Raji (cell line): ENCODE measurements around the gene SFMBT2.

Experiments used
- POLR2A ChIP-seq: IDR thresholded peaks from 2 replicates; pipeline ENCODE4 v1.6.1; 2011; ENCODE audit warnings: low read depth, low read length, control low read depth; ENCODE audit not compliant: insufficient read depth

Gene SFMBT2

DNA sequence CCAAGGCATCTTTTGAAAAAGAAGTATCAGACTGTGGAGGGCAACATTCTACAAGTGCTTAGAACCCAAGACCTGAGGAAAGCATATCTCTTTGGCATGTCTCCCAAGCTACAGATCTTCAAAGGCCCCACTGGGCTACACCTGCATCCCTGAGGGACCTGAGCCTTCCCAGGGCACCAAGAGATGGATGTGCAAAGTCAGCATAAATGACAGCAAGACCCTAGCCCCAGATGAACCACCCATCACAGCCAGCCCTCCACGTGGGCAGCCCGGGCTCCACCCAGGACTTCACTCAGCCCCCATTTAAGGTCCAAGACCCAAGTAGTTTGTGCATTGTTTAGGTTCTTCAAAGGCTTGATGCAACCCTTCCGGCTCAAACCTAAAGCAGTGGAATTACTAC, 123.5 kb downstream of the SFMBT2 start:
- TF ChIP-seq POLR2A = no peak

DNA sequence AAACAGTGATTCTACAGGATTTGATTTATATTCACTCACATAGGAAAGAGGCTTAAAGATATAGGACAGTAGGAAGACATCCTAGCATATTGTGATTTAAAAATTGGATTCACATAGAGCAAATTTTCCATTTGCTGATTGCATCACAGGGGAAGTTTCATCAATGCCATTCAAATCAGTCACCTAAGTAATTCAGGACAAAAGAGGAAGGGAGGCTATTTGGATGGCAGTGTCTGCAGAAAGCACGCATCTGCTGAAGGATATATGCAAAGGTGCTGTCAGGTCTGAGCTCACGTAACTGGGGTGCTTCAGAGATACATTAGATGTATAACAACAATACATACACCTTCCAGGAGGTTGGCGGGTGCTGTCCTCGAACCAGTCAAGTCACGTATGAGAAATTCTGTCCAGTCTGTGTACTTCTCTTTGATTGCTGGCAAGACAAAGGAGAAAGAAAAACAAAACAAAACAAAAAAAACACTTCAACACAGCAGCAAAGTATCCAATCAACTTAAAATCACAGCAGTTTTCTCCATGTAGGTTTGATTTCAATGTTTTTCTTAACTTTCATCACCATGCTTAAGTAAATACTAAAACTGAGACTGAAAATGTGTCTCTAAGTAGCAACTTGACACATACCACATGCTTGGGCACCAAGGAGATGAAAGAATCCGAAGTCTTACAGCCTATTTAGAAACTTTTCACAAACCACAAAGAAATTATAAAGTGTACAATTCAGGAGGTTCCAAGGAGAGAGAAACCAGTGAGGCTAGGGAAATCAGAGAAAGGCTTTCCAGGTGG, 125.1 kb downstream of the SFMBT2 start:
- no peak for TF ChIP-seq POLR2A

DNA sequence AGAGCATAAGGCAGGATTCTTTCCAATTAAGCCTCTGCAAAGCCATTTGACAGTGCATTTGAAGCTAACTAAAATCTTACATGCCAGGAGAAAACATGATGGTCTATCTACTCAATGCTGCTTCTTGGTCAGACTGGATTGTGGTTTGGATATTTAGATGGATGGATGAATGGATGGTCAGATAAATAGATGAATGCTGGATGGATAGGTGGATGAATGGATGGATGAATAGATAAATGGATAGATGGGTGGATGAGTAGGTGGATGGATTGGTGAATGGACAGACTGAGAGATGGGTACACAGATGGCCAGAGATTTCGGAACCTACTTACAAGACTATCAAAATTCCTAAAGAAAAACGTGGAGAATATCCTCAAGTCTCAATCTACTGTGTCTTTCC, 127.6 kb downstream of the SFMBT2 start:
- no peak for TF ChIP-seq POLR2A

DNA sequence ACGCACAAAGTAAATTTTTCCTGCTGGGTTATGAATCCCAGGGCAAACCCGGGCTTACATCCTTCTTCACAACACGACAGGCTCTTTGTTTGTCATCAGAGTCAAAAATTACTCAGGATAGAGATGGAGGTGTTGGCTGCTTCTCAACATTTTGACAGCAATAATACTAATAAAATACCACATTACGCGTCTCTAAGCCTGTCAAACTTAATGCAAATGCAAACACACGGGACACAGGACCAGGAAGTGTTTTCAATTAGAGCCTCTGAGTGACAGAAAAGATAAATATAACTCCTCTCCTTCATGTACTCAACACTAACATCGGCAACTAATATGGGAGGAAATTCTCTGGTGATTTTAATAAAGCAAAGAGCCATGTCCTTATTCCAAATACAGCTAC, 128.4 kb downstream of the SFMBT2 start:
- no peak for TF ChIP-seq POLR2A

DNA sequence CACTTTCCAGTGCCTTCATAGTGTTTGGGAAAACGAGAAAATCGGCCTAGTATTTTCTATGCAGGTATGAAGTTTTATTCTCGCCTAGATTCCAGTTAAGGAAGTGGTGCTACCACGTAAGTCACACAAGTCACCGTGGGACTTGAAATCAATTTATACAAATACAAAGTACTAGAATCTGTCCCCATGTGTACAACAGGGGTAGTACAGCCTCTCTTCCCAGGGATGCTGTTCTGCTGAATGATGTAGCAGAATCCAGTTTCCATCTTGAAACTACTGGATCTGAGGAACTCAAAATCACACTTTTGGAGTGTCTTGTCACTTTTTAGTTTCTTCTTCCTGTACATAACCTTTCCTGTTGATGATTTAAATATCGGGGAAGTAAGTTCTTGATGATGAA, 129.4 kb downstream of the SFMBT2 start:
- no peak for TF ChIP-seq POLR2A

DNA sequence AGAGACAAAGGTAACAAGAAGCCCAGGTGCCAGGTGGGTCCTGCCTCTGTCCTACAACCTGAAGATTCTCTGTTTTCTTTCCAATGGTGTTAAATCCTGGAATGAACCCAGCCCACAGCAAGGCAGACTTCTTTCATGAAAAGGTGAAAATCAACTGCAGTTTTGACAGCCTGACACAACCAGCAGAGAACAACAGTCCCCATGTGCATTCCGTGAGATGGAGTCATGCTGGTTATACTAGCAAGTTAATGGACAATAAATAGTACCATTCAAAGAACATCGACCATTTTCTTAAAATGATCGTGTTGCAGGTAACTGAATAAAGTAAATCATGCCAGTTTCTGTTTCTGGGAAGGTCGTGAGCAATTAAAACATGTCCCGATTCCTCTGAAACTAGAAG, 131.5 kb downstream of the SFMBT2 start:
- no peak for TF ChIP-seq POLR2A

DNA sequence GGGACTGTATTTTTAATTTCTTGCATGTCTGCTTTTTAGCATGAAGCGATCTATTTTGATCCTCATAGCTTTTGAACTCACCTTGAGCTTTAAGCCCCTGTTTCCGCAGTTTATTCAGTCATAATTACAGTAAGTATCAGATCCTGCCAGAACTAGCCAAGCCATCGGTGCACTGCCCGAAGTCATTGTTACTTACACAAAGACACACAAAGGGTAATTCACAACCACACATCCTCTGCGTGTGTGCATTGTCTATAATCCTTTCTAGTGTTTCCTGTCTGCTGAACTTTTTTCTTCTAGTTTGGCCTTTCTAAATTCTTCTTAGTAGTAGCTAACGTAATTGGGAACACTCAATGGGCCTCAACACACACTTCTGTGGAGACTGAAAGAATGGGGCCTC, 133.0 kb downstream of the SFMBT2 start:
- TF ChIP-seq POLR2A = no peak

DNA sequence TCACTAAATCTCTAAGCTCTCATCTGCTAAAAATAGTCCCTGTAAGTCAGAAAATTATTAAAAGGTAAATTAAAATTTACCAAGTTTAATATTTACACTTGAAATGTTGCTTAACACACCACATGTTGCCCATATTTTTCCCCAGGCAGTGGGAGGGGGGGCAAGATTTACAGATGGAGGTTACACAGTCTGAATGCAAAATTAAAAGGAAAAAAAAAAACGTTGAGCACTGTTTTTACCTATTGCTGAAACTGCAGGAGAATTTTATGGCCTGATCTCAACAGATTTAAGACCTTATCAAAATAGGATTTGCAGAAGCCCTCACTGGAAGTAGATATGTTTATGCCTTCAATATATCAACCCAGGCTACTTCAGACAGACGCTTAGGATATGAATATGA, 133.4 kb downstream of the SFMBT2 start:
- TF ChIP-seq POLR2A = no peak

DNA sequence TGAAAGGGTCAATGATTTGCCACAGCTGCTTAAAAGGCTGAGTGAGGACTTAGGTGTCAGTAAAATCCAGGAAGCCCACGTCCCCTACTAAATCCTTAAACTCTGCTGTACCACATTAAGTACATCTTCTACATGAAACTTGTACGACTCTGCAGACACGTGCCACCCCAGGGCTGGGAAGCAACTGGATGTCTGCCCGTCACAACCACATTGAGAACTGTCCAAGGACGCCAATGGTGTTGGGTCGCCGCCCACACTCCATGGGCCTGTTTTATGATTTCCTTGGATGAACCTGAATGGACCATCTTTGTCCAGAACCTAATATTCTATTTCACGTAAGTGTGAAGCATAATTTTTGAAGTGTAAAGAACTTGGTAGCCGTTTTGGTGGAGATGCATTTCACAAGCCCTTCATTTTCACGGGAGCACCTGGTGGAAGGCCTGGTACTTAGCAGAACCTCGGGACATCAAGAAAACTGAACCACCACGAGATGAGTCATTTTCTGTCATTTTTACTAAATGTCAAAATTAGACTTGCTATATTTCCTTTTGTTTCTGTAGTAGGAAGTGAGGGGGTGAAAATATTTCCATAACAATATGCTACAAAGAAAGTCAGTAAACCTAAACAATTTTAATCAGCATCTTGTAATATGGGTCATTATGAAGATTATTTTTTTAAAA, 134.9 kb downstream of the SFMBT2 start:
- no peak for TF ChIP-seq POLR2A

DNA sequence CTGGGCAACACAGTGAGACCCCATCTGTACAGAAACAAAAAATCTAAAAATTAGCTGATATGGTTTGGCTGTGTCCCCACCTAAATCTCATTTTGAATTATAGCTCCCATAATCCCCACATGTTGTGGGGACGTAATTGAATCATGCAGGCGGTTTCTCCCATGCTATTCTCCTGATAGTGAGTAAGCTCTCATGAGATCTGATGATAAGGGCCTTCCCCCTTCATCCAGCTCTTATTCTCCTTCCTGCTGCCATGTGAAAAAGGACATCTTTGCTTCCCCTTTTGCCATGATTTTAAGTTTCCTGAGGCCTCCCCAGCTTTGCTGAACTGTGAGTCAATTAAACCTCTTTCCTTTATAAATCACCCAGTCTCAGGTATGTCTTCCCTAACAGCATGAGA, 136.5 kb downstream of the SFMBT2 start:
- no peak for TF ChIP-seq POLR2A

DNA sequence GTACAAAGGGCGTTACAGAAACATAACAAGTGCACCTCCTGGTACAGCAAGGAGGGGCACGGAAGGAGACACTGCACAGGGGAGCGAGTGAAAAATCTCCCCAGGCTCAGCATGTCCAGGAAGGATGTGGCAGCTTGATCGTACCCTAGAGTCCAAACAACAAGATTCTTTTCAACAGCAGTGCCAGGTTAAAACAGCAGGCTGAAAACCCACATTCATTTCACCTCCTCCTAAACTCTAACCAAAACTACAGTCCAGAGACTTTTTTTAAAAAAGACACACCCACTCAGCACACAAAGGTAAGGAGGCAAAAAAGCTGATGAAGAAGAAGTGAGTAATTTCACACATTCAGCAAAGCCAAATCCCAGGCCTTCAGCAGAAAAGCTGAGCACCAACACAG, 138.8 kb downstream of the SFMBT2 start:
- no peak for TF ChIP-seq POLR2A

DNA sequence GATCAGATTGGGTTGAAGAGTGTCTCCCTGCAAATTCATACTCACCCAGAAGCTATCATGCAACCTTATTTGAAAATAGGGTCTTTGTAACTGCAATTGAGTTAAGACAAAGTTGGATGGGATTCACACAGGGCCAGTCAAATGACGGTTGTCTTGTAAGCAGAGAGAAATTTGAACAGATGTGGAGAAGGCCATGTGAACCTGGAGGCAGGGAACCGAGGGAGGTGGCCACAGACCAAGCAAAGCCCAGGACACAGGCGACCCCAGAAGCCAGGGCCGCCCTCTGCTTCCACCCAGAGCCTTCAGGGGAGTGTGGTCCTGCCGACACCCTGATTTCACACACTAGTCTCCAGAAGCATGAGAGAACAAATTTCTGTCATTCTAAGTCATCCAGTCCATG, 140.8 kb downstream of the SFMBT2 start:
- no peak for TF ChIP-seq POLR2A

DNA sequence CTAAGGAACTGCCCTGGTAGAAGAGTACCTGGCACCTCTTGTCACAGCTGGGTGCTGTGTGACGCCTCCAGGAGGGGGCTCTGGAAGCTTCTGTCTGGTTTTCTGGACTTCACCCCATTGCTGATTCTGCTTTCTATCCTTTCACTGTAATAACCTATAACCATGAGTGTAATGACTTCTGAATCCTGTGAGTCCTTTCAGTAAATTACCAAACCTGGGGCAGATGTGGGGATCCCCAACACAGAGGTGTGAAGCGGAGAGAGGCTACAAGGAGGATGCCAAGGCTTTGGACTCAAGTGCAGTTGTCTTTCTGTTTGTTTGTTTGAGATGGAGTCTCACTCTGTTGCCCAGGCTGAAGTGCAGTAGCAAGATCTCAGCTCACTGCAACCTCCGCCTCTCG, 143.7 kb downstream of the SFMBT2 start:
- TF ChIP-seq POLR2A = no peak

DNA sequence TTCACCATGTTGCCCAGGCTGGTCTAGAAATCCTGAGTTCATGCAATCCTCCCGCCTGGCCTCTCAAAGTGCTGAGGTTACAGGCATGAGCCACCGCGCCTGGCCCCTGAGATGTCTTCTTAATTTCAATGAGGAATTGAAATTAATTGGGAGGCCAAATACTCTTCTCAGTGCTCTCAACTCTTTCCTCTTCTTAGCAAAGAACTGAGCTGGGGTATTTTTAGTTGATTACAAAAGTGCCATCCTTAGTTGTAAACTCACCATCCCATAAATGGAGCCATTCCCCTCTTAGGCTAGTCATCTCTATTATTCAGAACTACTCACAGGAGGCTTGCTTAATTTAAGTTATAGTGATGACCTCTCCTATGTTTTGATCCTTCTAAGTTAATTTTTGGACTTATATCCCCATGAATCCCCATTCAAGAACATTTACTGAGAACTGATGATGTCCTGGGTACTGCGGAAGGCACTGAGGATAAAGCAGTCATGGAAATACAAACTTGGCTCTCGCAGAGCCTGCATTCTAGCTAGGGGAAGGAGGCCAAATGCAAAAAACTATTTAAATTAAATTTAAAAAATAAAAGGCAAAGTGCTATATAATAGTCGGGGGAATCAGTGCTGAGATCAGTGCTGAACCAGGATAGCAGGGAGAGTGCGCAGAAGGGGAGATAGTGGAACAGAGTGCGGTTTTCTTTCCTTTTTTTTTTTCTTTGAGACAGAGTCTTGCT, 145.3 kb downstream of the SFMBT2 start:
- TF ChIP-seq POLR2A = no peak

DNA sequence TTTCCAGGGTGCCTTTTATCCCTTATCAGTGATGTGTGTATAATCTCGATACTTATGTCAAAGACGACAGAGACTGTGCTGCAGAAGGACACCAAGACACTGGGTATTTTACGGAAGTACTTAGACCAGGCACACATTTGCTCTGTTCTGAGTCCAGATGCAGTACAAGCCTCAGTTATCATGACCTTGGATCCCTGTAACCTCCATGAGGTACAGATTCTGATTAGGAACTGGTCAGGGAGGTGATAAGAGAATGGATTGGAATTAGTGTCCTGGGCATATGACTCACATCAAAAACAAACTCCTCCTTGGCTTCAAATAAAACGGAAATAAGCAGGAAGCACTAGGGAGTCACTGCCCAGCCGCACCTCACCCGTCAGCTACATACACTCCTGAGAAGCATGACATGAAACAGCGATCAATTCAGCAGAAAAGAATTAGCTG, 146.5 kb downstream of the SFMBT2 start:
- no peak for TF ChIP-seq POLR2A

DNA sequence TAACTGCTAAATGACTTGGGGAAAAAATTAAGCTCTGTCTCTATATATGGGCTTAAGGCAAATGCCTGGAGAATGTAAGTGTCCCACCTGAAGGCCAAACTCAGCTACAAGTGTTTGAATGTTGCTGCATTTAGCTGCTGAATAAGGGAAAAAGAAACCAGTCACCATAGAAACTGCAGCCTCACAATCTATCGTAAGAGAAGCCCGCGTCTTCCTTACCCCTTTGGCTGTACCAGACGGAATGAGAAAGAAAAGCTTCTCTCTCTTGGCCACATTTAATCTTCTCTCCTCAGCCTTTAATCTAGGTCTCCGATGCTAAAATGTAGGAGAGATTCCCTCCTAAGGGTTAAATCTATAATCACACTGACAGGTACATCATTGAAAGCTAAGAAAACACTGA, 147.2 kb downstream of the SFMBT2 start:
- TF ChIP-seq POLR2A = no peak
